NOMO-1 treated with dmso at 0.1 percent for 144 hours (cell line): ENCODE data around the gene ELFN1.
A peak's percentile ranks its signal among the peaks of the same experiment; 100 is the strongest.

ENCODE experiments used
- DNase-seq: peaks from one replicate; lab custom pipeline; 2025; ENCODE audit not compliant: unreplicated experiment; lab: John Stamatoyannopoulos, UW

ELFN1 gene

DNA sequence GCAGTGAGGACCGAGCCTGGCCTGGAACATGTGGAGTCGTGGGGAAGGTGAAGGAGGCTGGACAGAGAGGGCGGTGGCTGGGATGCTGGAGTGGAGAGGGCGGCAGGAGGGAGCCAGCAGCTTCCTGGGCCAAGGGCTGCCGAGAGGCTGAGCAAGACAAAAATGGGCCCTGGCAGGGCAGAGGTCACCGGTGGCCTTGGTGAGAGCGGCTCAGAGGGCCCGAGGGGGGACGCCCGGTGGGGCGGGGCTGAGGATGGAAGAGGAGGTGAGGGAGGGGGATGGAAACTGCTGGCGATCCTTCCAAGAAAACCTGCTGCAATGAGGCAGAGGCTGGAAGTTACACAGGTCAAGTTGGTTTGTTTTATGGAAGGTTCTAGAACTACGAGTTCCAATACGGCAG is 69.5 kb downstream of the ELFN1 start:
- no peak for DNase-seq

DNA sequence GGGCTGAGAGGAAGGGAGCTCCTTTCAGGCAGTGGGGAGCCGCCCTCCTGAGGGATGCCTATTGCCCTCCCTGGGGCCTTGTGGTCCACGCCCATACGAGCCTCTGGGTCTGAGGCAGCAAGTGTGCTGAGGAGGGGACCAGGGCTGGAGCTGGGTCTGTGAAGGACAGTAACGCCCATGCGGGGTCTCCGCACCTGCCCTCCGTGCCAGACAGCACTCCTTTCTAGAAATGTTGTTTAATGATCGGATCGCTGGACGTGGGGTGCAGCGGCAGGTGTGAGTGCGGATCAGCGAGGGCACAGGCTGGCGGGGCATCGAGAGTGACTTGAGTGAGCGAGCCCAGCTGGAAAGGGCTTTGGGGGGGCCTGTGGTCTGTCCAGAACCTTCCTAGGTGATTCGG is 70.1 kb downstream of the ELFN1 start:
- no peak for DNase-seq

DNA sequence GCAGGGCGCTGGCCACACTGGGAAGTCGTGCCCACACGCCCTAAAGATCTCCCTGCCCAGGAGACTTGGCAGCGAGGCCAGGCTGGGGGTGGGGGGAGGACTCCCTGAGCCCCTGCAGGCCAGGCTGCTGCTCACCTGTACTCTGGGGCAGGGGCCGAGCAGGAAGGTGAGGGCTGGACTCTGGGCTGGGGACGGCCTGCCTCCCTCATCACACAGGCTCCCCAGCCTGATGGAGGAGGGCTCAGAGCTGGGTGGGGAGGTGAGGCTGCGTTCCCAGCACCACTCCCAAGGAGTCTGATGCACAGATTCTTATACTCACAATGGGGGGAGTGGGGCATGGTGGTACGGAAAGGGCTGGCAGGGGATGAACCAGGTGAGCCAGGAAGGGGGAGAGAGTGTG is 71.2 kb downstream of the ELFN1 start:
- no peak for DNase-seq

DNA sequence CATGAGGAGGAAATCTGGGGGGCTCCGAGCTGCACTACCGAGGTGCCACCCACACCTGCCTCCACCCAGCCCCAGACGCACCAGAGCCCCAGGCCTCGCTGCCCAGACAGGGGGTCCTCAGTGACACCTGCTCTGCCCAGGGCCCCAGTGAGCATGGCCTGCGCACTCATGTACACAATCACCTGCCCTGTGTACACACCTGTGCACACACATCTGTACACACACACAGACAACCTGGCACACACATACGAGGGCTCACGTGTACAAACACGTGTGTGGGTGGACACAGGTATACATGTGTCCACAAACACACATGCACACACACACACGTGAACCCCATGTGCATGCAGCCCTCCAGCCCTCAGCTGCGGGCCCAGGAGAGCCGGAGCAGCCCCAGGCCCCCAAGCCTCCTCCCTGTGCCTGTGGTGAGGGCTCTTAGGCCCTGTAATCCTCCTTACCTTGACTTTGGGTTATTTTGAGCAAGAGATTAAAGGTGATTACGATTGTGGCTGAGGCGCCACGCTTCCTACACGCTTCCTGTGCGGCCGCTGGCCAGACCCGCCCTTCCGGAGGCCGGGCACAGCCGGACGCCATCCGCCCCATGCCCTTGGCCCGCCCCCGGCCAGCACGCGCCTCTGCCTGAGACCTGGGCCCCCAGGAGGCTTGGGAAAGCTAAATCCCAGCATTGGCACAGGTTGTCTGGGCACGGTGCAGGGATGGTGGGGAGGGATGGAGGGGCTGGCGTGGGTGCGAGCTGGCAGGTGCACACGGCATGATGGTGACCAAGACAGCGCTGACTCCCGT is 71.9 kb downstream of the ELFN1 start:
- DNase-seq: peak; percentile 66

DNA sequence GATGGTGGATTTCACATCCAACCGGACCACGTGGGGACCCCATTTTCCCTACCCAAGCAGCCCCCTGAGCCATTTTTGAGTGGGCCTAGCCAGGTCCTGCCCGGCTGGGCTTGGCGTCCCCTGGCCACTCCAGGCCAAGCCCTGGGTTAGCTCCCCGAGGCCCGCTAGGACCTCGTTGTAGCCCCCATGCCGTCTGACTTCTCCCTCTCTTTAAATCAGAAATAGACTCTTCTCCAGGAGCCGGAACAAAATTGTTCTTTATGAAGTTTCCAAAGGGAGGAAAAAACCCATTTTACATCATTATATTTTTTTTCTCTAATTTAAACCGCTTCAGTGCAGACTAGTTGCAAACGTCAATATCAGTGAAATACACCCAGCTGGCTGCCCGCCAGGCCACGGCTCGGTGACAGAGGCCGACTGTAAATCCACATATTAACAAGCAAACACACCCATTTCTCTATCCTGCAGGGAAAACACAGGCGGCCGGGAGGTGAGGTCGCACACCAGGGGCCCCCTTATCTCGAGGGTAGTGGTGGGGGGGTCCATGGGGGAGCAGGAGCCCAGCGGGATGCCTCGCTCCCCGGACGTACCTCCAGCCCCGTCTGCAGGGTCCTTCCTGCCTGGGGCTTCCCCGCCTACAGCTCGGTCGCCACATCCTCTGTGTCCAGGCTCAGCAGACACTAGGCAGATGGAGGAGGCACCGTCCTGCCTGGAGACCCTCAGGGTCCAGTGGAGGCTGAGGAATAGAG is 72.7 kb downstream of the ELFN1 start:
- DNase-seq: peak; percentile 17

DNA sequence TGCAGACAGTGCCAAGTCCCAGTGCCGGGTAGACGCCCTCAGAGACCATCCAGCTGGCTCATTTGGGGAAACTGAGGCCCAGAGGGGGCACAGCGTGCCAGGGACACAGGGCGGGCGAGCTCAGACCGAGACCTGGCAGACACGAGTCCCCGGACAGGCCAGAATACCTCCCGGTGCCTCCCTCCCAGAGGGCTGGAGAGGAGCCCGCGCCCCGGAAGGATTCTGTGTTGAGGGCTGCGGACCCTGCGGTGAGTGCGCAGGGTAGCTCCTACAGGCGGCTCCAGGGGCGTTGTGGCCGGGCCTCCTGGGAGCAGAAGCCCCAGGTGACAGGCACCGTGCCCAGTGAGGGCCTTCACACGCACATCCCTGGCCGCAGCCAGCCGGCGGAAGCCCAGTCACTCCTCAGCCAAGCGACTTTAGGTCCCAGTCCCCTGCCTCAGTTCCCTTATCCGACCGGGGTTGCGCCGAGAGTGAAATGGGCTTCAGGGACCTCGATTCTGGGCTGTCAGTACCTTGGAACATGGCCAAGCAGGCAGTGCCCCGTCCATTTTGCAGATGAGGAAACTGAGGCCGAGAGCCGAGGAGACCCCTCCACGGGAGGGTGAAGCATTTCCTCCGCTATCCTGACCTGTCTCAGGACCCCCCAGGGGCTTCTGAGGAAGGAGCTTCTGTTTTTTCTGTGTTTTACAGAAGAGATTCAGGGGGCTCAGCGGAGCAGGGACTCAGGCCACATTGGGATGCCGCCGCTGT is 73.6 kb downstream of the ELFN1 start:
- DNase-seq: no peak

DNA sequence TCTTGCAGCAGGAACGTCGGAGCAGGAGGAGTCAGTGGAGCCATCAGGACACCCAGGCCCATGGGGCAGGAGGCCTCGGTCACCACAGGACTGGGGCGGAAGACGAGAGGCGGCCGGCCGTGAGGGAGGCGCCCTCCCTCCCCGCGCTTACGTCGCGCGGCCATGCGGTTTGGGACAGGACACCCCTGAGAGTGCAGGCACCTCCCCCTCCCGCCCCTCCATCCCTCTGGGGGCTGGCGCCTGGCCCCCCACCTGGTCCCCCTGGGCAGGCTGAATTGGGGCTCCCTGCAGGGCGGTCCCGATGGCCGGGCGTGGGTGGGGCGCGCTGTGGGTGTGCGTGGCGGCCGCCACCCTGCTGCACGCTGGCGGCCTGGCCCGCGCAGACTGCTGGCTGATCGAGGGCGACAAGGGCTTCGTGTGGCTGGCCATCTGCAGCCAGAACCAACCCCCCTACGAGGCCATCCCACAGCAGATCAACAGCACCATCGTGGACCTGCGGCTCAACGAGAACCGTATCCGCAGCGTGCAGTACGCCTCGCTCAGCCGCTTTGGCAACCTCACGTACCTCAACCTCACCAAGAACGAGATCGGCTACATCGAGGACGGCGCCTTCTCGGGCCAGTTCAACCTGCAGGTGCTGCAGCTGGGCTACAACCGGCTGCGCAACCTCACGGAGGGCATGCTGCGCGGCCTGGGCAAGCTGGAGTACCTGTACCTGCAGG is 74.4 kb downstream of the ELFN1 start:
- no peak for DNase-seq

DNA sequence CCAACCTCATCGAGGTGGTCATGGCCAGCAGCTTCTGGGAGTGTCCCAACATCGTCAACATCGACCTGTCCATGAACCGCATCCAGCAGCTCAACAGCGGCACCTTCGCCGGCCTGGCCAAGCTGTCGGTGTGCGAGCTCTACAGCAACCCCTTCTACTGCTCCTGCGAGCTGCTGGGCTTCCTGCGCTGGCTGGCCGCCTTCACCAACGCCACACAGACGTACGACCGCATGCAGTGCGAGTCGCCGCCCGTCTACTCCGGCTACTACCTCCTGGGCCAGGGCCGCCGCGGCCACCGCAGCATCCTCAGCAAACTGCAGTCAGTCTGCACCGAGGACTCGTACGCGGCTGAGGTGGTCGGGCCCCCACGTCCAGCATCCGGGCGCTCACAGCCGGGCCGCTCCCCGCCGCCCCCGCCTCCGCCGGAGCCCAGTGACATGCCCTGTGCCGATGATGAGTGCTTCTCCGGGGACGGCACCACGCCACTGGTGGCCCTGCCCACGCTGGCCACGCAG is 75.0 kb downstream of the ELFN1 start:
- DNase-seq: no peak

DNA sequence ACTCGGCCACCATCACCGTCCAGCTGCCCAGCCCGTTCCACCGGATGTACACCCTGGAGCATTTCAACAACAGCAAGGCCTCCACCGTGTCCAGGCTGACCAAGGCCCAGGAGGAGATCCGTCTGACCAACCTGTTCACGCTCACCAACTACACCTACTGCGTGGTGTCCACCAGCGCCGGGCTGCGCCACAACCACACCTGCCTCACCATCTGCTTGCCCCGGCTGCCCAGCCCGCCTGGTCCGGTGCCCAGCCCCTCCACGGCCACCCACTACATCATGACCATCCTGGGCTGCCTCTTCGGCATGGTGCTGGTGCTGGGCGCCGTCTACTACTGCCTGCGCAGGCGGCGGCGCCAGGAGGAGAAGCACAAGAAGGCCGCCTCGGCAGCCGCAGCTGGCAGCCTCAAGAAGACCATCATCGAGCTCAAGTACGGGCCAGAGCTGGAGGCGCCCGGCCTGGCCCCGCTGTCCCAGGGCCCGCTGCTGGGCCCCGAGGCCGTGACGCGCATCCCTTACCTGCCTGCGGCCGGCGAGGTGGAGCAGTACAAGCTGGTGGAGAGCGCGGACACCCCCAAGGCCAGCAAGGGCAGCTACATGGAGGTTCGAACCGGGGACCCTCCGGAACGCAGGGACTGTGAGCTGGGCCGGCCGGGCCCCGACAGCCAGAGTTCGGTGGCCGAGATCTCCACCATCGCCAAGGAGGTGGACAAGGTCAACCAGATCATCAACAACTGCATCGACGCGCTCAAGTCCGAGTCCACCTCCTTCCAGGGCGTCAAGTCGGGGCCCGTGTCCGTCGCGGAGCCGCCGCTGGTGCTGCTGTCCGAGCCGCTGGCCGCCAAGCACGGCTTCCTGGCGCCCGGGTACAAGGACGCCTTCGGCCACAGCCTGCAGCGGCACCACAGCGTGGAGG is 75.8 kb downstream of the ELFN1 start:
- DNase-seq: no peak

DNA sequence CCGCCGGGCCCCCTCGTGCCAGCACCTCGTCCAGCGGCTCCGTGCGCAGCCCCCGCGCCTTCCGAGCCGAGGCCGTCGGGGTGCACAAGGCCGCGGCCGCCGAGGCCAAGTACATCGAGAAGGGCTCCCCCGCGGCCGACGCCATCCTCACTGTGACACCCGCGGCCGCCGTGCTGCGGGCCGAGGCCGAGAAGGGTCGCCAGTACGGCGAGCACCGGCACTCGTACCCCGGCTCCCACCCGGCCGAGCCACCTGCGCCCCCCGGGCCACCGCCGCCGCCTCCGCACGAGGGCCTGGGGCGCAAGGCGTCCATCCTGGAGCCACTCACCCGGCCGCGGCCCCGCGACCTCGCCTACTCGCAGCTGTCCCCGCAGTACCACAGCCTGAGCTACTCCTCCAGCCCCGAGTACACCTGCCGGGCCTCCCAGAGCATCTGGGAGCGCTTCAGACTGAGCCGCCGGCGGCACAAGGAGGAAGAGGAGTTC is 76.5 kb downstream of the ELFN1 start:
- DNase-seq: no peak

DNA sequence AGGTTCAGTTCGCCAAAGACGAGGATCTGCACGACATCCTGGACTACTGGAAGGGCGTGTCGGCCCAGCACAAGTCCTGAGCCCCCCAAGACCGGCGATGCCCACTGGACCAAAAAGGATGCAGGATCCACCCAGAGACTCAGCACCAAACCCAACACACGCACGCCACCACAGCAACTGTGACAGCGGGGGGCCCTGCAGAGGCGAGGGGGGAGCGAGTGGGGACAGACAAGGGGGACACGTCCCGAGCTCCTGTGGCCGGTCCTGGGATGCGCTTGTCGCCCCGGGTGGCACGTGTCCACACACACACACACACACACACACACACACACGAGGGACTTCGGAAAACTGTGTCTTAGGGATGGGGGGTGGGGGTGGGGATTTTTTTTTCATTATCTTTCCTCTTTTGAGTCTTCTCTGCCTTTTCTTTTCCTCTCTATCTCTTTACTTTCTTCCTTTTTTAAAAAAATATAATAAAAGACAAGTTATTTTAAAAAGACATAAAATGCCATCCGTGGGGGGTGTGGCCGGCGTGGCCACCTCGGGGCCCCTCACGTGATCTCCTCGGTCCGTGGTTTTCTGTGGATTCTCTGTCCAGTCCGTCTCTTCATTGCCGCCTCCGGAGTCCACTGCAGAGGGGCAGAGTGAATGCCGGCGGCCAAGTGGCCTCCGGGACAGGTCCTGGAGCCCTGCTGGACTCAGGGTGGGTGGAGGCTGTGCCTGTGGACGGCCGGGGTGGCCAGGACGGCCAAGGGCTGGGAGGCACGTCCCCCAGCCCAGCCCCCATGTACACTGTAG is 77.1 kb downstream of the ELFN1 start:
- DNase-seq: no peak

DNA sequence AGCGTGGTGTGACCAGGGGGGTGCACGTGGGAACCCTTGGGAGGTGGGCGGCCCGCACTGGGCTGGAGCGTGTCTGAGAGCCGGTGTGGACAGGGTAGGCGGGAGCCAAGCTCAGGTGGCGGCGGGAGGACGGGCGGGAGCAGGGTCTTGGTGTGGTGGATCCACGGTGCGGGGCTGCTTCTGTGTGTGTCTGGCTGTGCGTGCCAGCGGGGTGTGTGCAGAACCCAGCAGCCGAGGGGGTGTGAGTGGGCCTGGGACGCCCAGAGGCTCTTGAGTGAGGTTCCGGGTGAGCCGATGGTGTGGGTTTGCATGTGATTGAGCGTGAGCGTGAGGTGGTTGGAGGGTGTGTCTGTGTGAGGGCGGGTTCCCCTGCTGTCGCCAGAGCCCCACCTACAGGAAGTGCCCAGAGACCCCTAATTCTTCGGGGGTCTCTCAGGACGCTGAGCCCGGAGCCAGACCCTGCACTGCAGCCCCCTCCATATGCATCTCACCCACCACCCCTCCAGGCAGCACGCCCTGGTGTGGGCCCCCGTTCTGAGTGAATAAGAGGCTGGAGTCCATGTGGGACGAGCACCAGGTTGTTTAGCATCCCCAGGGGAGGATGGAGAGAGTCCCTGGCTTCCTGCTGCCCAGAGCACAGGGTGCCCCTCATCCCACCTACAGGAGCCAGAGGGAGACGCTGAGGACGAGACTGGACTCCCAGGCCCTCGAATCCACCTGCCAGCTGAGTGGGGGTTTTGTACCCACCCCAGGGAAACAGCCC is 78.2 kb downstream of the ELFN1 start:
- no peak for DNase-seq

DNA sequence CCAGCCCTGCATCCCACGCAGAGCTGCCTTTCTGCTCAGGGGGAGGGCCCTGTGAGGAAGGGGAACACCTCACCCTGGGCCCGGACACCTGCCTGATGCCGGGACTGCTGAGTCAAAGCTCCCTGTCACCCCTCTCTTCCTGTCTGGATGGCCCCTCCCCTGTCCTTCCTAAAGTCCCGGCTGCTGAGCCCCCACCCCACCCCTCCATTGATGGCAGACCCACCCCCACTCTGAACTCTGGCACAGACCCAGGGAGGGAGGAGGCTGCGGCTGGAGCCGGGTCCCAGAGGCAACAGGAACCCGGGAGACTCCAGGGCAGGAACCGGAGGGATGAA is 78.7 kb downstream of the ELFN1 start:
- DNase-seq: no peak

DNA sequence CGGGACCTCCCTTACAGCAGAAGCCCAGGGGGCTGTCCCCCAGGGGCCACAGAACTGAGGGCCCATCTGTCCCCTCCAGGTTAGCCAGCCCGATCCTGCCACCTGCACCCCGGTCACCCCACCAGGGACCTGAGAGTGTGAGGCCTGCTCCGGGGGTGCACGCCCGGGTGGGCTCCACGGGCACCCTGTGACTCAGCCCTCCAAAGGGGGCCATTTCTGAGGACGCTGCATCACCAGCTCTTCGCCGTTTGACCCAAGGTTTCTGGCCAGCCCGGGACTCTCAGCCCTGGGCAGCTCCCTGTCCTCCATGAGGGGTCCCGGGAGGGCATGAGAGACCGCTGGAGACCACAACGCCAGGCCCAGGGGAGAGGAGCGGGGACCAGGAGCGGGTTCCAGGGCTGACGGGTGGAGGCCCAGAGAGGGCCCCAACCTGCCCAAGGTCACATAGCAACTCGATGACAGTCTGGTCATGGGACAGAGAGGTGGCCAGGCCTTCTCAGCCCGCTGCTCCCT is 79.3 kb downstream of the ELFN1 start:
- DNase-seq: no peak

DNA sequence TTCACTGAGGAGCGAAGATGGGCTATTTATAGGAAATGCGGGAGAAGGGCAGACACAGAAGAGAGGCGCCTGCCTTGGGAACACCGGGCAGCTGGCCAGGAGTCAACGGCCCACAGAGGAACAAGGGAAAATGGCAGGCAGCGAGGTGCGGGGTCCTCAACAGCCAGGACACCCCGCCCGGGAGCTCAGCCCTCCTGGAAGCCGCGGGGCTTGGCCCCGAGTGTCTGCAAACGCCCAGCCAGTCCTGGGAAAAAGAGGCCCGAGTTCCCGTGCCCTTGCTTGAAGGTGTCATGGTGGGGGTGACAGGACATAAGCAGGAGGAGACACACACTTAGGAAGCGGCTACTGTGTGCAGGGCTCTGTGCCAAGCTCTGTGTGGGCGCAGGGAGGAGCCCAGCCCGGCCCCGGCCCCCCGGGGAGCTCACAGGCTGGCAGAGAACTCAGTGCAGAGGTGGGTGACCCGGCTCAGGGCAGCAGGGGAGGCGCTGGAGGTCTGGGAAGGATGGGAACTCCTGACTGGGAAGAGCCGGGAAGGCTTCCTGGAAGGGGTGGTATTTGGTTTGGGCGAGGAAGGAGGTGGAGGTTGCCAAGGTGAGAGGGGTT is 79.9 kb downstream of the ELFN1 start:
- DNase-seq: no peak

DNA sequence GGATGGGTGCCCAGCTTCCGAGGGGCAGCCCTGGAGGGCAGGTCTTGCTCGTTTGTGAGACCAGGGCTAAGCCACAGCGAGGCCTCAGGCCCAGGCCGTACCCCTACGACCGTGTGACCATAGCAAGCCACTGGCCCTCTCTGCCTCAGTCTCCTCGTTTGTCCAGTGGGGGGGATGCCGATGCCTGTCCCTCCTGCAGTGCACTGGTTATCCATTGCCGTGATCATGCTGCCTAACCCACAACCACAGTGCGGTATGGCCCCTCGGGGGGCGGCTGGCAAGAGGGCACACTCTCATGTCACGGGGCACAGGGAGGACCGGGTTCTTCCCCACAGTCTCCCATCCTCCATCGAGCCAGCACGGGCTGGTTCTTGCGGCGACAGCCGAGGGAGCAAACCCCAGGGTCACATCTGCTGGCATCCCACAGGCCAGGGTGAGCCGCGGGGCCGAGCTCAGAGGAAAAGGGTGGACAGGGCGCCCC is 80.5 kb downstream of the ELFN1 start:
- no peak for DNase-seq

DNA sequence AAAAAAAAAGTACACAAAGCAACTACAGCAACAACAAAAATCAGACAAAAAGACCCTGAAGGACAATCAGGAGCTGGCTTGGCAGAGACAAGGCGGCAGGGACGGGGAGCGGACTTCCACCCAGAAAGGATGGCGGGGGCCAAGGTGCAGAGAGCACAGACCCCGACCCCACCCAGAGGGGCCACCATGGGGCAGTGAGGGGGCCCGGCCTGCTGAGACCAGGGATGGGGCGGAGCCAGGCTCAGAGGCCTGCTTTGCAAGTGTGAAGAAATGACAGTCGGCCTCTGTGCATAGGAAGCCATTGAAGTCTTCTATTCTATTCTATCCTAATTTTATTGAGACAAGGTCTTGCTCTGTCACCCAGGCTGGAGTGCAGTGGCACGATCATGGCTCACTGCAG is 82.0 kb downstream of the ELFN1 start:
- DNase-seq: no peak
